Measurements from ENCODE around the gene KLRC3. TPM values are rescaled to one million over a fixed set of nuclear protein-coding genes. Genes with fewer than 3 reads are reported as not detected.
A peak's percentile ranks its signal among the peaks of the same experiment; 100 is the strongest.
"Not testable (repeated sequence)": the region's sequence is repeated elsewhere in the genome, so short reads cannot be mapped to it uniquely, and the experiment has no call there.

Gene KLRC3
- total RNA-seq, 2 experiments from 2014 or later = not detected

DNA sequence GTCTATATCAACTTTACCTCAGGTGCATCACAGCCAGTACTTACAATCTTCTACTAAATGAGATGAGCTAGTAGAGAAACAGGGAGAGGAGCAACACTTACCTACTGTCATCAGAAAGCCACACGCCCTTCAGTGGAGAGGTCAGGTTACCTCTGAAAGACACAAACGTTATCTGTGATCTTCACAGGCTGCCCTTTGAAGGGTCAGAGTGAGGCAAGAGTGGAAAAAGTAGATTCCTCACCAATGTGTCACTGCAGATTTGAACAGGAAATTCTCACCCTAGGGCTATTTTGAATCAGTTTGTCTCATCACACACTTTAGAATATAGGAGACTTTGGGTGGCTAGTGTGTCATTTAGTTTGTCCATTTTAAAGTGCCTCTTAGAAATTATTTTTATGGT lies 17.2 kb upstream of the KLRC3 start:
- H3K36me3 Mint-ChIP-seq (ENCODE audit: low read depth); CTCF ChIA-PET; DNase-seq; H3K4me3 Mint-ChIP-seq; H3K27me3 Mint-ChIP-seq; intact Hi-C loops (cut with DNase I, micrococcal nuclease); H3K4me1 Mint-ChIP-seq; H3K27ac Mint-ChIP-seq; POLR2A ChIA-PET; ATAC-seq; H3K9me3 Mint-ChIP-seq (ENCODE audit: low read depth): not testable (repeated sequence)

DNA sequence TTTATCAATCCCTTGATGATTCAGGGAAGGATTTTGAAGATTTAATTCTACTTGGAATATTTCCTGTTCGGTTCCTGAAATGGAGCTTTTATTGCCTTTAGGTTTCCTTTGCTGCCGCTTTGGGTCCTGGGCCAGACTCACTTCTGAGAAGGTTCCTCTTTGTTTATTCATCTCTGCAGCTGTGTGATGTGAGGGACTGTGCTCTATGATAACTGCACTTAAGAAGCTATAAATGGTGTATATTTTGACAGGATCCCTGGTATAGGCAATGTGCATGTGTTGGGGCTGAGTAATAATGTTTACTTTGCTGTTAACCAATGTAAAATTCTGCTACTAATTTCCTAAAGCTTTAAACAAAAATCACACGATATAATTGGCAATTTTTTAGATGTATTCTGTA lies 15.4 kb upstream of the KLRC3 start, which contains the start of gene KLRC2:
KLRC2 (minus strand) TSS at position 195 of the 400 bp plus-strand sequence; CDS start at position 171, 24 bp downstream.
- H3K4me1 Mint-ChIP-seq; H3K36me3 Mint-ChIP-seq (ENCODE audit: low read depth); ATAC-seq; H3K9me3 Mint-ChIP-seq (ENCODE audit: low read depth); DNase-seq; intact Hi-C loops (cut with DNase I, micrococcal nuclease); H3K4me3 Mint-ChIP-seq; POLR2A ChIA-PET; H3K27me3 Mint-ChIP-seq; H3K27ac Mint-ChIP-seq; CTCF ChIA-PET: not testable (repeated sequence)

DNA sequence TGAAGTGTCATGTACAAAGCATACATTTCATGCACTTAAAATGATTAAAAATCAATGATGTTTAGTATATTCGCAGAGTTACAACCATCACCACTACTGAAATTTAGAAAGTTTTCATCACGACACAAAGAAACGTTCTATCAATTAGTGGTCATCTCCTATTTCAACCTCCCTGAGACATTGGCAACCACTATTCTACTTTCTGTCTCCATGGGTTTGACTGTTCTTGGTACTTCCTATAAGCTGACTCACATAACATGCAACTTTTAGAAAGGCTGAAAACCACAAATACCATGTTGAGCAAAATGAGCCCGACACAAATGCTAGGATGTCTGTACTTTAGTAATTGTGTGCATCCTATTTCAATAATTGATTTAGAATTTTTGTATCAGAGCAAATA lies 10.2 kb upstream of the KLRC3 start:
- DNase-seq; intact Hi-C loops (cut with DNase I, micrococcal nuclease); H3K4me3 Mint-ChIP-seq; POLR2A ChIA-PET; H3K9me3 Mint-ChIP-seq (ENCODE audit: low read depth); H3K36me3 Mint-ChIP-seq (ENCODE audit: low read depth); H3K4me1 Mint-ChIP-seq; H3K27ac Mint-ChIP-seq; CTCF ChIA-PET; H3K27me3 Mint-ChIP-seq: not testable (repeated sequence)
- peak; percentile 51 for ATAC-seq

DNA sequence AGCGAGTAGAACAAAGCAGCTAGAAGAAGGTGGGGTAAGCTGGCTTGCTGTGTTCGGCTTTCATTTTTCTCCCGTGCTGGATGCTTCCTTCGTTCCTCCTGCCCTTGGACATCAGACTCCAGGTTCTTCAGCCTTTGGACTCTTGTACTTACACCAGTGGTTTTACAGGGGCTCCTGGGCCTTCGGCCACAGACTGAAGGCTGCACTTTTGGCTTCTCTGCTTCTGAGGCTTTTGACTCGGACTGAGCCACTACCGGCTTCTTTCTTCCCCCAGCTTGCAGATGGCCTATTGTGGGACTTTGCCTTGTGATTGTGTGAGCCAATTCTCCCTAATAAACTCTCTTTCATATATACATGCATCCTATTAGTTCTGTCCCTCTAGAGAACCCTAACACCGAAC lies 5.5 kb upstream of the KLRC3 start:
- H3K4me3 Mint-ChIP-seq; DNase-seq; H3K36me3 Mint-ChIP-seq (ENCODE audit: low read depth); CTCF ChIA-PET; ATAC-seq; H3K9me3 Mint-ChIP-seq (ENCODE audit: low read depth); intact Hi-C loops (cut with DNase I, micrococcal nuclease); H3K27ac Mint-ChIP-seq; H3K4me1 Mint-ChIP-seq; H3K27me3 Mint-ChIP-seq; POLR2A ChIA-PET: not testable (repeated sequence)

DNA sequence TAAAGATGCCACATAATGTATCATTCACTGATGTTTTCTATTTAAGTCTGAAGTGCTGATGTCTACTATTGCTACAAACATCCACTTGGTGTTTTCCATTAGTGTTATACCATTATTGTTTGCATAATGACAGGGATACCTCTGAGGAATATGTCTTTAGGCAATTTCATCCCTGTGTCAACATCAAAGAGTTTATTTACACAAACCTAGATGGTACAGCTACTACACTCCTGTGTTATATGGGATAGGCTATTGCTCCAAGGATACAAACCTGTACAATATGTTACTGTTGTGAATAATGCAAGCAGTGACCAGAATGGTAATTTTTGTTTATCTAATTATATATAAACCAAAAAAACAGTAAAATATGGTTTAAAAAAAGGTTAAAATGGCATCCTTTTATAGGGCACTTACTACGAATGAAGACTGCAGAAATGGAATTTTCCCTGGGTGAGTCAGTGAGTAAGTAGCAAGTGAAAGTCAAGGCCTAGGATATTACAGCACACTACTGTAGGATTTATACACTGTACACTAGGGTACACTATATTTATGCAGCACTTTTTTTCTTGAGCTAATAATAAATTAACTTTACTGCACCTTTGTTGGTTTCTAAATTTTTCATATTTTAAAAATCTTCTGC lies 4.0 kb upstream of the KLRC3 start:
- H3K4me3 Mint-ChIP-seq; CTCF ChIA-PET; H3K4me1 Mint-ChIP-seq; ATAC-seq; intact Hi-C loops (cut with DNase I, micrococcal nuclease); H3K27ac Mint-ChIP-seq; H3K9me3 Mint-ChIP-seq (ENCODE audit: low read depth); H3K27me3 Mint-ChIP-seq; H3K36me3 Mint-ChIP-seq (ENCODE audit: low read depth); DNase-seq; POLR2A ChIA-PET: not testable (repeated sequence)

DNA sequence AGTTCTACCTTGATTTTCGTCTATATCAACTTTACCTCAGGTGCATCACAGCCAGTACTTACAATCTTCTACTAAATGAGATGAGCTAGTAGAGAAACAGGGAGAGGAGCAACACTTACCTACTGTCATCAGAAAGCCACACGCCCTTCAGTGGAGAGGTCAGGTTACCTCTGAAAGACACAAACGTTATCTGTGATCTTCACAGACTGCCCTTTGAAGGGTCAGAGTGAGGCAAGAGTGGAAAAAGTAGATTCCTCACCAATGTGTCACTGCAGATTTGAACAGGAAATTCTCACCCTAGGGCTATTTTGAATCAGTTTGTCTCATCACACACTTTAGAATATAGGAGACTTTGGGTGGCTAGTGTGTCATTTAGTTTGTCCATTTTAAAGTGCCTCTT lies 1.8 kb upstream of the KLRC3 start:
- CTCF ChIA-PET; DNase-seq; H3K4me3 Mint-ChIP-seq; H3K9me3 Mint-ChIP-seq (ENCODE audit: low read depth); H3K27me3 Mint-ChIP-seq; POLR2A ChIA-PET; H3K4me1 Mint-ChIP-seq; H3K27ac Mint-ChIP-seq; H3K36me3 Mint-ChIP-seq (ENCODE audit: low read depth); ATAC-seq; intact Hi-C loops (cut with DNase I, micrococcal nuclease): not testable (repeated sequence)

DNA sequence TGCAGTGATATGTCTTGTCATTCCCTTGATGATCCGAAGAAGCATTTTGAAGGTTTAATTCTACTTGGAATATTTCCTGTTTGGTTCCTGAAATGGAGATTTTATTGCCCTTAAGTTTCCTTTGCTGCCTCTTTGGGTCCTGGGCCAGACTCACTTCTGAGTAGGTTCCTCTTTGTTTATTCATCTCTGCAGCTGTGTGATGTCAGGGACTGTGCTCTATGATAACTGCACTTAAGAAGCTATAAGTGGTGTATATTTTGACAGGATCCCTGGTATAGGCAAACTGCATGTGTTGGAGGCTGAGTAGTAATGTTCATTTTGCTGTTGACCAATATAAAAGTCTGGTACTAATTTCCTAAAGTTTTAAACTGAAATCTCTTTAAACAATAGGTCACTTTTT lies 11.0 kb downstream of the KLRC3 start, which contains the start of gene KLRC4:
KLRC4 (minus strand) TSS at position 366 of the 400 bp plus-strand sequence; CDS start at position 184, 182 bp downstream.
- POLR2A ChIA-PET = no interaction called here
- Mint-ChIP-seq H3K9me3 (ENCODE audit: low read depth) (peaks cover 4% of the 10 kb centered on the region), H3K27me3 (peaks cover 4% of the 10 kb centered on the region), H3K36me3 (ENCODE audit: low read depth) (no peaks in the 10 kb centered on the region), H3K27ac (no peak within 1 kb of the TSS), H3K4me3 (no peak within 1 kb of the TSS), H3K4me1 (no peaks in the 10 kb centered on the region)
- DNase-seq (no peak), ATAC-seq (no peak)
- intact Hi-C loops (cut with DNase I, micrococcal nuclease) = no loop called here
- CTCF ChIA-PET = no interaction called here

DNA sequence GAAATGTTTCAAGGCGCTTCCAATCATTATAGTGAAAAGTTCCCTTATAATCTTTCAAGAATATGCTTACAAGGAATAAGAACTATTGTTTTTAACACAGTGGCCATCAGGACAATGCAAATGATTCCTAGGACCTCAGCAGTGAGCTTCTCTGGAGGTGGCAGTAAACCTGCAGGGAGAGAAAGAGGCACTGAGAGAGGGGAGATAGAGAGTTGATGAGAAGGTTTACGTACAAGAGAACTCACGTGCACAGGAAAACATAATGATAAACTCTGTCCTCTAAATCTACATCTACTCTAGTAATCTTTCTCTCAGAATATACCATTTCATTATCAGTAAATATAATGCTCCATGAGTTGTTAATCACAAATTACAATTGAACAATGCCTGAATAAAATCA lies 11.6 kb downstream of the KLRC3 start:
- intact Hi-C loops (cut with DNase I, micrococcal nuclease) = no loop called here
- no peak for ATAC-seq
- no peaks in the 10 kb centered on the region for H3K36me3 Mint-ChIP-seq (ENCODE audit: low read depth)
- POLR2A ChIA-PET = no interaction called here
- no peaks in the 10 kb centered on the region for H3K4me1 Mint-ChIP-seq
- no peak overlapping the region for H3K27ac Mint-ChIP-seq
- H3K27me3 Mint-ChIP-seq = peaks cover 4% of the 10 kb centered on the region
- CTCF ChIA-PET = interaction anchor here (0.6 kb wide), 1 partner anchor 487 kb away, joined by 3 read pairs; no protein-coding TSS in a partner anchor
- H3K4me3 Mint-ChIP-seq = no peak overlapping the region
- DNase-seq = no peak
- peaks cover 4% of the 10 kb centered on the region for H3K9me3 Mint-ChIP-seq (ENCODE audit: low read depth)

DNA sequence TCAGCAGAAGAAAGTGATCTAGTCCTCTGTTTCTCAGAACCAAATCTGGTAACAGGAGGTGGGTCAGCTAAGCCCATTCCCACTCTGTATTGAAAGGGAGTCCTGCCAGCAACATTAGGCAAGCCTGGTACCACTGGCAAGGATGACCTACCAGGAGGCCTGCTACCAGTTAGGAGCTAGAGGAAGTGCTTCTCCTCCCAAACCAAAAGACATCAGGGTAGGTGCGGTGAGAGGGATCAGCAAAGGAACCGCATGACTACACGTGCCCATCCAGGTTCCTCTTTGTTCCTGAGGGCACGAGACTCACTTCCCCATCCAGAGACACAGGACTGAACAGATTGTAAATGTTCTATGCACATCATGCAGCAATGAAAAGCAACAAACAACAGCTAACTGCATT lies 13.7 kb downstream of the KLRC3 start:
- peaks cover 4% of the 10 kb centered on the region for H3K27me3 Mint-ChIP-seq
- H3K9me3 Mint-ChIP-seq (ENCODE audit: low read depth) = peaks cover 4% of the 10 kb centered on the region
- no peaks in the 10 kb centered on the region for H3K4me1 Mint-ChIP-seq
- intact Hi-C loops (cut with DNase I, micrococcal nuclease) = no loop called here
- ATAC-seq = no peak
- H3K4me3 Mint-ChIP-seq = no peak overlapping the region
- H3K27ac Mint-ChIP-seq = no peak overlapping the region
- no peak for DNase-seq
- POLR2A ChIA-PET = no interaction called here
- CTCF ChIA-PET = no interaction called here
- H3K36me3 Mint-ChIP-seq (ENCODE audit: low read depth) = no peaks in the 10 kb centered on the region

DNA sequence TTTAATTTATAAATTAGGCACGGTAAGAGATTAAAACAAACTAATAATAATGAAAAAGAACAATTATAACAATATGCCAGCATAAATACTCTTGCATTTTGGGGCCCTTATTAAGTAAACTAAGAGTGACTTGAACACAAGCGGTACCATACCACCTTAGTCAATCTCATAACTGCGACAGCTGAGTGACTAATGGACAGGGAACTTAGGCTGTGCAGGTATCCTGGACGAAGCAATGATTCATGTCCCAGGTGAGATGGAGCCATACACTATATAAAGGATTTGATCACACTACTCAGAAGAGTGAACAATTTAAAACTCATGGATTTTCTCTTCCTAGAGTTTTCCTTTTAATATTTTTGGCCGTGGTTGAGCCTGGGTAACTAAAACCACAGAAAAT lies 15.1 kb downstream of the KLRC3 start:
- no peak for DNase-seq
- H3K27me3 Mint-ChIP-seq = peaks cover 6% of the 10 kb centered on the region
- intact Hi-C loops (cut with DNase I, micrococcal nuclease) = no loop called here
- CTCF ChIA-PET = no interaction called here
- H3K9me3 Mint-ChIP-seq (ENCODE audit: low read depth) = peaks cover 4% of the 10 kb centered on the region
- no peaks in the 10 kb centered on the region for H3K36me3 Mint-ChIP-seq (ENCODE audit: low read depth)
- no peak overlapping the region for H3K27ac Mint-ChIP-seq
- H3K4me3 Mint-ChIP-seq = no peak overlapping the region
- no peak for ATAC-seq
- POLR2A ChIA-PET = no interaction called here
- no peaks in the 10 kb centered on the region for H3K4me1 Mint-ChIP-seq

DNA sequence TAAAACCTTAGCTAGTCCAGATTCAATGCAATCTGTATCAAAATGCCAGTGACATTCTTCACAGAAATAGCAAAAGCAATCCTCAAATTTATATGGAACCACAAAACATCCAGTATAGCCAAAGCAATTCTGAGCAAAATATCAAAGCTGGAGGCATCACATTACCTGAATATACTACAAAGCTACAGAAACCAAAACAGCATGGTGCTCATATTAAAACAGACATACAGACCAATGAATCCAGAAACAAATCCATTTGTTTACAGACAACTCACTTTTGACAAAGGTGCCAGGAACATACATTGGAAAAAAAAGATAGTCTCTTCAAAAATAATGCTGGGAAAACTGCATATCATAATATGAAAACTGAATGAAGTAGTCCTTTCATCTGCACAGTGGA lies 15.6 kb downstream of the KLRC3 start:
- H3K4me3 Mint-ChIP-seq = no peak overlapping the region
- peaks cover 6% of the 10 kb centered on the region for H3K27me3 Mint-ChIP-seq
- no peaks in the 10 kb centered on the region for H3K4me1 Mint-ChIP-seq
- ChIA-PET POLR2A (no interaction called here), CTCF (no interaction called here)
- no peak for ATAC-seq
- peaks cover 4% of the 10 kb centered on the region for H3K9me3 Mint-ChIP-seq (ENCODE audit: low read depth)
- DNase-seq = no peak
- H3K27ac Mint-ChIP-seq = no peak overlapping the region
- H3K36me3 Mint-ChIP-seq (ENCODE audit: low read depth) = no peaks in the 10 kb centered on the region
- intact Hi-C loops (cut with DNase I, micrococcal nuclease) = no loop called here

DNA sequence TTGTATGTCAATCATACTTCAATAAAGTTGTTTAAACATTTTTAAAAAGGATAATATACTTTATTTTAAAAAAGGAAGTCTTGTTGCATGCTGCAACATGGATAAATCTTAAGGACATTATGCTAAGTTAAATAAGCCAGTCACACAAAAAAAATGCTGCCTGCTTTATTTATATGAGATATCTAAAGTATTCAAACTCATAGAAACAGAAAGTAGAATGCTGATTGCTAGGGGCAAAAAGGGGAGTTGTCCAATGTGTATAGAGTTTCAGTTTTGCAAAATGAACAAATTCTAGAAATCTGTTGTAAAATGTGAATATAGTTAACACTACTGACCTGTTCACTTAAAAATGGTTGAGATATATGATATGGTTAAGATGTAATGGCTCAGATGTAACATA lies 19.6 kb downstream of the KLRC3 start:
- intact Hi-C loops (cut with DNase I, micrococcal nuclease) = no loop called here
- H3K9me3 Mint-ChIP-seq (ENCODE audit: low read depth) = peaks cover 4% of the 10 kb centered on the region
- H3K27me3 Mint-ChIP-seq = peaks cover 11% of the 10 kb centered on the region
- H3K4me3 Mint-ChIP-seq = no peak overlapping the region
- ChIA-PET CTCF (no interaction called here), POLR2A (no interaction called here)
- ATAC-seq (no peak), DNase-seq (no peak)
- H3K36me3 Mint-ChIP-seq (ENCODE audit: low read depth) = no peaks in the 10 kb centered on the region
- no peak overlapping the region for H3K27ac Mint-ChIP-seq
- H3K4me1 Mint-ChIP-seq = no peaks in the 10 kb centered on the region

DNA sequence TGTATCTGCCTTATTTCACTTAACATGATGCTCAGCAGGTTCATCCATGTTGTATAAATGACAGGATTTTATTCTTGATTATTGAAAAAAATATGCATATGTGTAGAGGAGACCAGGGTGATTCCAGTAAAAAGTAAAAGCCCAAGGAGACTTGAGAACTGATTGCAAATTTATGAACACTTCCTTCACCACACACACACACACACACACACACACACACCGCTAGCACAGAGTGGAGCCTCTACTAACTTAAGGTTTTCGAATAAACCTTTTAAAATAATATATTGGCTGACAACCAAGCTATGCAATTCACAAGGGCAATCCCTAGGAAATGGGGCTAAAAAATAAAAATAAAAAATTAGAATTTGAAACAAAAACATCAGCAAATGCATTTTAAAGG lies 22.2 kb downstream of the KLRC3 start:
- ChIA-PET POLR2A (no interaction called here), CTCF (no interaction called here)

More for the DNA sequence above, 22.2 kb downstream of the KLRC3 start:
- no peaks in the 10 kb centered on the region for H3K9me3 Mint-ChIP-seq (ENCODE audit: low read depth)
- peaks cover 2% of the 10 kb centered on the region for H3K4me1 Mint-ChIP-seq
- DNase-seq = no peak
- no peak overlapping the region for H3K4me3 Mint-ChIP-seq
- peaks cover 10% of the 10 kb centered on the region for H3K27me3 Mint-ChIP-seq
- no peak for ATAC-seq
- no peak overlapping the region for H3K27ac Mint-ChIP-seq
- H3K36me3 Mint-ChIP-seq (ENCODE audit: low read depth) = no peaks in the 10 kb centered on the region
- intact Hi-C loops (cut with DNase I, micrococcal nuclease) = no loop called here
